Limb (tissue), 2 donors: Measurements from ENCODE around the gene SCYGR2.
"Not testable (repeated sequence)": the region's sequence is repeated elsewhere in the genome, so short reads cannot be mapped to it uniquely, and the experiment has no call there.

ENCODE experiments used
- DNase-seq, 2 donors: peaks; one replicate each; pipeline ENCODE4 v3.0.0-alpha.2; 2016; ENCODE audit errors: extremely low spot score in 2 of 2

SCYGR2 gene, protein sequence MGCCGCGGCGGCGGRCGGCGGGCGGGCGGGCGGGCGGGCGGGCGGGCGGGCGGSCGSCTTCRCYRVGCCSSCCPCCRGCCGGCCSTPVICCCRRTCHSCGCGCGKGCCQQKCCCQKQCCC

GRCh38 chr2:227598835-227599503 lies at the start of gene SCYGR2:
SCYGR2 (plus strand) TSS chr2:227598893; CDS start chr2:227598893, 0 bp downstream.
- DNase-seq = not testable (repeated sequence)

GRCh38 chr2:227551836-227552235 lies 46.9 kb upstream of the SCYGR2 start:
- no peak for DNase-seq

GRCh38 chr2:227562581-227562980 lies 36.1 kb upstream of the SCYGR2 start:
- no peak for DNase-seq

GRCh38 chr2:227565080-227565479 lies 33.6 kb upstream of the SCYGR2 start:
- DNase-seq = no peak

DNA sequence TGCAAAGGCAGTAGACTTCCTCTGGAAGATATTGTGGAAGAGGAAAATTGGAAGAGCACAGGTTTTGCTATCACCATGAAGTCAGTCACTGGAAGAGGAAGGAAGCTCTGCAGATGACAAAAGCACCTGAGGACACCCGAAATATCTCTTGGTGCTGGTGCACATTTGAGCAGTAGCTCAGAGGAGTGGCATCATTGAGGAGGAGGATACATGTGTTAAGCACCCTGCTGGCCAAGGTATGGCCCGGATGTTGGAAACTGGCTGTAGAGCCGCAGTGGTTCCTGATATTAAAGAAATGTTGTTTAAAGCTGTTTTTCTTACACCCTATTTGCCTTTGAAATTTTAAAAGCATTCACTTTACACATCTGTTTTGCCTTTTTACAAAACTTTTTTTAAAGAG lies 32.7 kb upstream of the SCYGR2 start:
- DNase-seq = no peak

- DNase-seq = no peak
Observed at GRCh38 chr2:227568852-227569169, 29.9 kb upstream of the SCYGR2 start.

DNA sequence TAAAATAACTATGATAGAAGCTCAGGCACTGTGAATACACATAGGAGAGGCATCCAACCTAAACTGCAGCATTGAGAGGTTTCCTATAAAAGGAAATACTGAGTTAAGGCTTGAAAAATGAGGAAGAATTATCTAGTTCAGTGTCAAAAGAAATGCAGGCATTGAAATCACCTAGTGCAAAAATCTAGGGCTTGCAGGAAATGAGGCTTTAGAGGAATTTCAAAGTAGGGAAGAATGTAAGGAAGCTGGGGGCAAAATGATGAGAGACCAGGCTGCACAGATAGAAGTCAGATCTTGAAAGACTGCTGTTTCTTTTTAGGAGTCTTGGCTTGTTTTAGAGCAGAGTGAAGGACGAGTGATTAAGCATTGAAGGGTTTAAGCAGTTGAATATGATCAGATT lies 28.1 kb upstream of the SCYGR2 start:
- DNase-seq = no peak

GRCh38 chr2:227576110-227576509 lies 22.6 kb upstream of the SCYGR2 start:
- DNase-seq = no peak

- no peak for DNase-seq
Observed at GRCh38 chr2:227576812-227577211, 21.9 kb upstream of the SCYGR2 start.

- no peak for DNase-seq
Observed at GRCh38 chr2:227577555-227577954, 21.1 kb upstream of the SCYGR2 start.

GRCh38 chr2:227578642-227579041 lies 20.1 kb upstream of the SCYGR2 start:
- DNase-seq = no peak

DNA sequence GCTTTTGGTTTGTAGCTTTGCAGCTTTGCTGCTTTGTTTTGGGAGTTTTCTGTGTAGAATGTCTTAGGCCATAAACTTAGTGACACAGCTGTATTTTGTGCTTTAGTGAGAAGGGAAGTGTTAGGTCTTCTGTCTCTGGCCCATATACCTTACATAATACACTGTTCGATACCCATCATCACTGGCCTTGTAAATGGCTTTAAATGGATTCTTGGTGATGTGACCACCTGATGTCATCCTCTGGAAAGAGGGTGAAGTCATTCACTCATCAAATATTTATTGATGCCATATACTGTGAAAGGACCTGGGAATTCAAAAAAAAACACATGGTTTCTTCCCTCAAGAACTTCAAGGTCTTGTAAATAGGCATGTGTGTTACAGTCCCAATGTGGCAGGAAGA lies 18.9 kb upstream of the SCYGR2 start:
- DNase-seq = no peak

DNA sequence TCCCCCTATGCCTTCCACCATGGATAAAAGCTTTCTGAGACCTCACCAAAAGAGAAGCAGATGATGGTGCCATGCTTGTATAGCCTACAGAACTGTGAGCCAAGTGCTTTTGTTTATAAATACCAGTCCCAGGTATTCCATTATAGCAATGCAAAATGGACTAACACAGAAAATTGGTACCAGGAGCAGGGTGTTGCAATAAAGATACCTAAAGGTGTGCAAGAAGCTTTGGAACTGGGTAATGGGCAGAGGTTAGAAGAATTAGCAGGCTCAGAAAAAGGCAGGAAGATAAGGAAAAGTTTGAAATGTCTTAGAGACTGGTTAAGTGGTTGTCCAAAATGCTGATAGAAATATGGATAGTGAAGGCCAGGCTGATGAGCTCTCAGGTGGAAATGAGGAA lies 16.3 kb upstream of the SCYGR2 start:
- no peak for DNase-seq

DNA sequence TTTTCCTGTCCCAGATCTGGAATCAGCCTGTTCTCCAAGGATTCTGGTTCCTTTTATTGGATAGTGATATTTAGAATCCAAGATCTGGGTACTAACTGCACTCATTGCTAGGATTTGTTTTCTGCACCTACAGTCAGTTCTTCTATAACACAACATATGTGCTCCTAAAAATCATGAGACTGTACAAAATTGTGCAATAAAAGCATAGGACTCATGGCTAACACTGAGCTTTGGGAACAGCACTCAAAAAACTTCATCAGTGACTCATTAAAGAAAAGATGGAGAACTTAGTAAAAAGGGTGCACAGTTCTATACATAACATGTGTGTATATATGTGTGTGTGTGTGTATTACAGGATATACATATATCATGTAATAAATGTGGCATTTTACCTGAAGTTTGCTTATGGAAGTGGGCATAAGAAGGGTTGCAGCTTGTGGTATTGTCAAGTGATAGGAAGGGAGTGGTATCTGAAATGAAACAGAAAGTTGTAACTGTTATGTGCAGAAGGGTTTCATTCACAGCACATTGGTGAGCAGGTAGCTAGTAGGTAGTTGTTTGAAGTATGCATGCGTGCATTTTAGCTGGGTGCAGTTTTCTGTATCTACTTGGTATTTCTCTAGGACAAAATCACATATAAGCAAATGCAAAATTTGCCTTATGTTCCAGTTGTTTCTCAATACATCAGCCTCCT lies 5.9 kb upstream of the SCYGR2 start:
- DNase-seq = no peak

GRCh38 chr2:227595797-227596196 lies 2.9 kb upstream of the SCYGR2 start:
- no peak for DNase-seq

DNA sequence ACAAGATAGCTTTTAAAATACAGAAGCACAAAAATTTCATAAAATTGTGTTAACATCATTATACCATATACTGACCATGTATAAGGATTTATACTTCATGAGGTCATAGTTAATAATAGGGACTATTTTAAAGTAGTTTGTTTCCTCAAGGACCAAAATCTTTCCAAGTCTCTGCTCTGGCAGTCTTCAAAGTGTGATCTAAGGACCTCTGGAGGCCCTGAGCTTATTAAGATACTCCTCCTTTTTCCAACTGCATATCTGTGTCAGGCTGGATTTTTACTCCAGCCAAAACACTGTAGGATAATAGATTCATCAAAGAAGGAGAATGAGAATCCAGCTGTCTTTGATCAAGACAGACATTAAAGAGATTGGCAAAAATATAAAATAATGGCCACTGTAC lies 1.7 kb upstream of the SCYGR2 start:
- no peak for DNase-seq

GRCh38 chr2:227597998-227598397 lies 695 bp upstream of the SCYGR2 start:
- no peak for DNase-seq

GRCh38 chr2:227602358-227602757 lies 3.7 kb downstream of the SCYGR2 start:
- no peak for DNase-seq

DNA sequence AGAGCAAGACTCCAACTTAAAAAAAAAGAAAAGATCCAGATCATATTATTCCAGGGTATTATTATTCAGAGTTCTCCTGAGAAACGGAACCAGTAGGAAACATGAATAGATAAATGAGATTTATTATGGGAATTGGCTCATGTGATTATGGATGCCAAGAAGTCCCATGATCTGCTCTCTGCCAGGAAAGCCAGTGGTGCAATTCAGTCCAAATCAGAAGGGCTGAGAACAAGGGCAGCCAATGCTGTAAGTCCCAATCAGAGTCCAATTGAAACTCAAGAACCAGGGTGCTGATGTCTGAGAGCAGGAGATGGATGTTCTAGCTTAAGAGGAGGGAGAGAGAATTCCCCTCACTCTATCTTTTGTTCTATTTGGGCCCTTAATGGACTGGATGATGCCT lies 7.8 kb downstream of the SCYGR2 start:
- no peak for DNase-seq

DNA sequence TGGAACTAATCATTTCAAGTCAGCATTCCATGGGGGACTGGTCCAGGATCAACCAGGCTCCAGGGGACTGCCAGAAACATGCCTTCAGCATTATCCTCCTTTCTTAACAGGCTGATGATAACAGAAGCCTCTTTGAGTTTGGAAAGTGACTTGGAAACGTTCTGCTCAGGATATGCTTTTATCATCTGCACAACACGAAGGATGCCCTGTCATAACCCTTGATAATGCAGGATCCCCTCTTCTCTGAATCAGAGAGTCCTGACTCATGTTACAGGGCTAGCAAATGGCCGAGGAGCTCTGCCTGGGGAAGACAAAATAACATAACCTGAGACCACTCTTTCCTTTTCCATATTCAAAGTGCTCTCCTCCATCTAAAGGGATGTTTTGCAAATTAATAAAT lies 9.2 kb downstream of the SCYGR2 start:
- no peak for DNase-seq

DNA sequence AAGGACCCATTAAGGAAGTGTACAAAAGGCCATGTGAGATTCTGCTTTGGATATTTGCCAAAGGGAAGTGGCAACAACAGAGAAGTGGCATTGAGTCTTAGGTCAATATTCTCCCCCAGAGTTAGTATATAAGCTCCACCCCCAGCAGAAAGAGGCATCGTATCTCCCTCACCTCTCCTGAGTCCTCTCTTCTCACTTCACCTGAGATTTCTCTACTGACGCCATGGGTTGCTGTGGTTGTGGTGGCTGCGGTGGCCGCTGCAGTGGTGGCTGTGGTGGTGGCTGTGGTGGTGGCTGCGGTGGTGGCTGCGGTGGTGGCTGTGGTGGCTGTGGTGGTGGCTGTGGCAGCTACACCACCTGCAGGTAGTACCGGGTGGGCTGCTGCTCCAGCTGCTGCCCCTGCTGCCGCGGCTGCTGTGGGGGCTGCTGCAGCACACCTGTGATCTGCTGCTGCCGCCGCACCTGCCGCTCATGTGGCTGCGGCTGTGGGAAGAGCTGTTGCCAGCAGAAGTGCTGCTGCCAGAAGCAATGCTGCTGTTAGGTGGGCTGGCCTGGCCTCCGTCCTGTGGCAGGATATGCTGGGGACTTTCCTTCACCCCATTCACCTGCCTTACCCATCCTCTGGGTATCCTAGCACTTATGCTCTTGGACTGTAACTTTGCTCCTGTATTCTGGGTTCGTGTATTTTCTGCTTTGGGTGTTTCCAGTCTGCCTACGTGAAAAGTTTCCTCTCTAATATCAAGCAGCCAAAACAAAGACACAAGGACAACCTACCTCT lies 10.1 kb downstream of the SCYGR2 start:
- no peak for DNase-seq

DNA sequence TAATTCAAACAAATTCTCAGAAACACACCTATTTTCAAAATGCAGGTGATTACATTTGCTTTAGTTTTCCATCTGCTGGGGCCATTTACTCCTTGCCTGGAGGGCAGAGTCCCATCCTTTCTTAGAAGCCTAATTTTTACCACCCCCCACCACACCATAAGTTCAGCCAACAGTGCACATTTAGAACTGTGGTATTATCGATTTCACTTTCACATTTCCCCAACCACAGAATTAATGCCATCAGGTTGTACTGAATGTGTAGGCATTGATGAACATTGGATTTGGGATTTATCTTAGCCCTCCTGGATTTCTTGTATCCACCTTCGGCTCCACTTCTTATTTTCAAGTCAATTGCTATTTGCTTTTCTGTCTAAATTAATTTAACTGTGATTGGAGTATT lies 11.4 kb downstream of the SCYGR2 start:
- no peak for DNase-seq
